GM18867 (cell line): Measurements from ENCODE around the gene TSHZ2.

Source experiments
- ATAC-seq: cut with Tn5 transposase; IDR thresholded peaks from one replicate; pipeline ENCODE4 v1.9.1; 2021; ENCODE audit warnings: mild to moderate bottlenecking, moderate library complexity; ENCODE audit not compliant: unreplicated experiment

The TSHZ2 gene

DNA sequence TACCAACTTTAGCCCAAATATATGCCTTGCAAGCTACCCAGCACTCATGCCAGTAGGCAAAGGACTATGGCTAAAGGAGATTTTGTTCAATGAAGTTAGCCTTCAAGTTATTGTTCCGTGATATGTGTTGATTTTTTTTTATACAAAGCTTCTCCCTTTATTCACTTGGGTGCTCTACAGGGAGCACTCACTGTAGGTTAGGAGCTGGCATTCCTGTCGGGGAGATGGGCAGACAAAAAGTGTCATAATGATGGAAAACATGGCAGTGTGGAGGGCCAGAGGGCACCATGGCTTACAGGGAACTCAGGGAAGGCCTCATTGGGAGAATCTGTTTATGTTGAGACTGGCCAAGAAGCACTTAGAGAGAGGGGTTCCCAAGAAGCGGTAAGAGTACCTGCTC lies 292.4 kb downstream of the TSHZ2 start:
- ATAC-seq, result no peak

DNA sequence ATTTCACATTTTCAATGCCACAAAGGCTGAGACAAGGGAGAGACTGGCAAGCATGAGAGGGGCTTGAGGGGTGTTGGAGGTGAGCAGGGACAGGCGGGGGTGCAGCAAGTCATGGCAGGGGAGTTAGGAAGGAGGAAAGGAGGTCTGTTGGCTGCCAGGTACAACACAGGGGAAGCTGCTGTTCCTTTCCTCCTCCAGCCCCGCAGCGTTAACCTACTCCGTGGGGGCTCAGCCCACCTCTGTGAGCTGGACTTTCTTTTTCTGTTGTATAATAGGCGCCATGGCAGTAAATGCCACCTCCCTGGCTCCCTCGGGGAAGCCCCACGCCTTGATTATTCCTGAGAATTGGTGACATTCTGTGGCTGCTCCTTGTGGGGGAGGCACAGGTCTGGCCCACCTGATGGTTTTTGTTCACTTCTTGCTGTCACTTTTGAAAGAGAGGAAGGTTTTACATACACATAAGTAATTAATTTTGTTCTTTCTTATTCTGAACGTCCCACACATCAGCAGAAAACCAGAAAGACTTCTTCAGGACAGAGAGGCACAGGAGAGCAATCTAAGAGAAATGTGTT lies 293.2 kb downstream of the TSHZ2 start:
- no peak for ATAC-seq

DNA sequence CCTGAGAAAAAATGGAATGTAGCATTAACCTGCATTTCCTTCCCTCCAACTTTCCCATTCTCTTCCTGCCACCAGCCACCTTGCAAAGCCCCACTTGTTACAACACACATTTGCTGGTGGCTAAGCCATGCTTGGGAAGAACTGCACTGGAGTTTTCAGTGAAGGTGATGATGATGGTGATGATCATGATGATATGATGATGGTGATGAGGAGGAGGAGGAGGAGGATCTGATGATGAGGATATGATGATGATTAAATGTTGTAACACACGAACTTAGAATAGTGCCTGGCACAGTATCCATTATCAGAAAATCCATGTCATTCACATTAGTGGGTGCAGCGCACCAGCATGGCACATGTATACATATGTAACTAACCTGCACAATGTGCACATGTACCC lies 297.2 kb downstream of the TSHZ2 start:
- ATAC-seq, result no peak

DNA sequence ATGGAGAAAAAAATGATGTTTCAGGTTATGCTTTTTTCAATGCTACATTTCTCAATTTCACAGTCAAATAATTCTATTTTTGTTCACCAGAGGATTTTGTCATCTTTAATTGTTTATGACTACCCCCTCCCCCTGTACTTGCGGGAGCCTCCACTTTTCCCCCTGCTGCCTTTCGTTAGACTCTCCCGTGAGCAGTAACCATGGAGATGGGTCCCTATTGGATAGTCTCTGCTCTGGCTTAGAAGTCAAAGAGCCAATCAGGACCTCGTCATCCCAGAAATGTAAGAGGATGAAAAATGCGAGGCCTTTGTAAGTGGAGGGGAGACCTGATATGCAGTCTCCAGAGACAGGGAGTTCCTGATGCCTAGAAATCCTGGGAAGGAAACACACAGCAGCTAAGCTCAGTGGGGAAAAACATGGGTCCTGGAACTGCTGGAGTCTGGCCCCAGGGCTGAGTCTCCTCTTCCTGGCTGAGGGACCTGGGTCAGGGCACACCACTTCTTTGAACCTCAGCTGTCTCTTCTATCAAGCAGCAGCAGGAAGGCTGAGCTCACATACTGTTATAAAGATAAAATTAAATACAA lies 298.7 kb downstream of the TSHZ2 start:
- no peak for ATAC-seq

DNA sequence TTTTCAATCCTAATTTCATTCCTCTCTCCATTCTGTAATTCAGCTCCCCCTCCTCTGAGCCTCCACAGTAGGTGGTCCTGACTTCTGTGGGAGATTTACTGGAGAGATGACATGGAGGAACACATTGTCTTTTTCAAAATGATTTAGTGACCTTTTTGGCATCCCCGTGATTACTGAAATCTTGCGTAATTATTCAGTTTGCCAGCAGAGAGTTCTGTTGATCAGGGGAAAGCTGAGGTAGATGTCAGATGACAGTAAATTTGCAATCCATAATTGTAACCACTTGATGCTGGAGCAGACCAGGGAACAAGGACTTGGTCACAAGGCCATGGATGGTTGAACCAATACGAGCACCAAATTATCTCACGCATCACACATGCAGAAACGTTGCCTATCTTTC lies 302.2 kb downstream of the TSHZ2 start:
- ATAC-seq, result no peak

DNA sequence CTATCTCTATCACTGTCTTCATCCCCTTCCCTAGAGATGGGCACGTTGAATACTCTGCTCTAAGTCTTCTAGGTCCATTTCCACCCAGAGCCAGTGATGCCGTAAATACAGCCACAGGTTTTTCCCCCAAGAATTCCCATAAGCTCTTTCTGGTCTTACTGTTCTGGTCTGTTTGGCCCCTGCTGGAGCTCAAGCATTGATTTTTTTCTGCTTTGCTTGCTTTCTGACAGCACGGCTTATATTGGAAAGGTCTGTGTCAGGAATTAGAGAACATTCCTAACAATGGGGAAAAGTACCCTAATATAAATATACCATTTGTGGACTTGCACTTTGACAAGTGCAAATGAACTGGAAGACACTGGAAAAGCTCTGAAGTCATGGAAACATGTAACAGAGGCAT lies 302.6 kb downstream of the TSHZ2 start:
- ATAC-seq, result no peak

DNA sequence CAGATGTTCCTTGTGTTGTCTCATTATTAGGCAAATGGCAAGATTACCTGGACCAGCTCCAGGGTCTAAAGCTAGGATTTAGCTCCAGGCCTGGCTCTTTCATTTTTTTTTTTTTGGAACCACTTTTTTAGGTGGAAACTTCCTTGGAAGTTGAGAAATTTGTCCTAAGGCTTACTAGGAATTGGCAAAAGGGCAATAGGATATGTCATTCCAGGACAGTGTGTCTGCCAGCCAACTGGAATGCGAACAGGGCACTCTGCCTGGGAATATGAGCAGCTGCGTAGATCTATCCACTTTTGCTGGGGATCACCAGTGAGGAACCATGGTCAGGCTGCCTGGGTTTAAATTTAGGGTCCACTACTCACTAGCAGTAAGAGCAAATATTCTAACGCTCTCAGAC lies 304.0 kb downstream of the TSHZ2 start:
- ATAC-seq, result no peak

DNA sequence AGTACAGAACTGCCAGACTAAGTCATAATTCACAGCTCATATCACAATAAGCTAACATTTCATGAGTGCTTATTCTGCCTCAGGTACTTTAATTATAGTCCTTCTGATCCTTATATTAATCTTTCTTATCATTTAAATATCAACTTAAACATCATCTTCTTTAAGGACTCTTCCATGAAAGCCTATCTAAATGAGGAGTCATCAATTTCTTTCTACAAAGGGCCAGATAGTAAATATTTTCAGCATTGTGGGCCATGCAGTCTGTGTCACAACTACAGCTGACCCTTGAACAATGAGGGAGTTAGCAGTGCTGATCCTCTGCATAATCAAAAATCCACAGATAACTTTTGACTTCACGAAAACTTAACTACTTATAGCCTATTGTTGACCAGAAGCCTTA lies 306.4 kb downstream of the TSHZ2 start:
- no peak for ATAC-seq

DNA sequence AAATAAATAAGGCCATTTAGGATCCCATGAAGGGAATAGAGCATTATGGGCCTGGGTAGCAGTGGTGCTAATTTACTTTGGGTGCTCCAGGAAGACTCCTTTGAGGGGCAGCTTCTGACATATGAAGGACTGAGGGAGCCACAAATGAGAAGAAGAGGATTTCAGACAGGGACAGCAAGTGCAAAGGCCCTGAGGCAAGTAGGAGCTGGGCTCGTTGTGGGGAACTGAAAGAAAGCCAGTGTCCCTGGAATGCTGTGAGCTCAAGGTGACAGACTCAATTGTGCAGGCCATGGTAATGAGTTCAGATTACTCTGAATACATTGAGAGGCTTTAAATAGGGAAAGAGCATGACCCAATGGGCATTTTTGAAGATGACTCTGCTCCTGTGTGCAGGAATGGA lies 307.6 kb downstream of the TSHZ2 start:
- ATAC-seq, result no peak

DNA sequence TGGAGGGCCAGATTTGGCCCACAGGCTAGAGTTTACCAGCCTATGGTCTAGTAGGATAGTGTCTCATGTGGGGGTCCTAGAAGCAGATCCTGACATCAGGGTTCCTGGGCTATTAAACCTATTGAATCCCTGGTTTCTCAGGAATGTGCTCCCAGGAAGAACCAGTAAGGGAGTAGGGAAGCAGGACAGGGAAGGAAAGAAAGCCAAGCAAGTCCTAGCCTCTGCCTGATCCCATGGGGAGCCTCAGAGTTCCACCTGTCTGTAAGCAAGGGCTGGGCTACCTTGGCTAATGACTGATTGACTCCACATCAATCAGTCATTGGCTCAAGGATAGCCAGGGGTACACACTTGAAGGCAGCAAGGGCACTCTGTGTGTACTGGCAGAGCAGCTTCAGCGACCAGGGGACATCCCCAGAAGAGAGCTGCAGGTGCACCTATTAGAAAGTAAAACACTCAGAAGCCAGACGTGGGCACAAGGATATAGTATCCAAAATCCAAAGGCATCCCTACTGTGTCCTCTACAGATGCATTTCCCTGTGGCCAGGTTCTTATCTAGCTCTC lies 309.5 kb downstream of the TSHZ2 start:
- no peak for ATAC-seq

DNA sequence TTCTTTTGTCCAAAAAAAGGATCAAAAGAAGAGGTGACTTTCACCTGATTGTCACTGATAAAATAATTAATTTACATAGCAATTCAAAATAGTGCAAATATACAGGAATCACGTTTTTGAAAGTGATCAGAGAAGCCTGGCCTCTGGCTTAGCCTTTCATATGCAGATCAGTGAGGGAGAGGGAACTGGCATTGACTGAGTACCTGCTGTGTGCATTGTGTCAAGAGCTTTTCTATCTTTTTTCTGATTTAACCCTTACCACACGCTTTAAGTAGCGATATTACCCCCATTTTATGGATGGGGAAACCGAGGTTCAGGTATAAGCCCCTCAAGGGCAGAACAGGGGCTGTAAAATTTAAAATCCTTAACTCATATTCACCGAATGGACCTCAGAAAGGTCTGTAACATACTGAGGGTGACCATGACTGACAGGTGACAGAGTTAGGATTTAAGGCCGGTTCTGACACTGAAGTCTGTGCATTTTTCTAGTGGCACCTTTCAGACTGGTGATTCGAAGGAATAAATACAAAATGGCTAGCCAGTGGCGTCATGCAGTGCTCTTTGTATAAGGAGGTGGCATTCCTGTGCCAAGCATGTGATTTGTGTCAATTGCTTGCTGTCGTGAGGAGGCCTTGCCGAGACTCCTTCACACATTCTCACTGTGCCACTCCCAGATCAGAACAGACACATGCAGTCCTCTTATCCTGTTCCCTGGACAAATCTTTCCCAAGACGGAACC lies 310.2 kb downstream of the TSHZ2 start:
- no peak for ATAC-seq

DNA sequence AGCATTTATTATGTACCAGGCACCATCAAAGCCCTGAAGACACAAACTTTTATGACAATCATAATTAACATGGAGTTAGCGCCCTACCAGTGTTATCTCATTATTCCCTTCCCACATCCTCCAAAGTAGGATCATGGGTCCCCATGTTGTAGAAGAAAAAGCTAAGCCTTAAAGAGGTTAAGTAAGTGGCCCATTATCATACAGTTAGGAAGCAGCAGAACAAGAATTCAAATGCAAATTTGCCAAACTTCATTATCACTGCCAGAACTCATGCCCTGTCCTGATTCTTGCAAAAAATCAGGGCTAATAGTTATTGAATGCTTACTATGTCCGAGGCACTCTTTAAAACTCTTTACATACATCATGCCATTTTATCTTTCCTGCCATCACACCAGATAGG lies 310.9 kb downstream of the TSHZ2 start:
- no peak for ATAC-seq

DNA sequence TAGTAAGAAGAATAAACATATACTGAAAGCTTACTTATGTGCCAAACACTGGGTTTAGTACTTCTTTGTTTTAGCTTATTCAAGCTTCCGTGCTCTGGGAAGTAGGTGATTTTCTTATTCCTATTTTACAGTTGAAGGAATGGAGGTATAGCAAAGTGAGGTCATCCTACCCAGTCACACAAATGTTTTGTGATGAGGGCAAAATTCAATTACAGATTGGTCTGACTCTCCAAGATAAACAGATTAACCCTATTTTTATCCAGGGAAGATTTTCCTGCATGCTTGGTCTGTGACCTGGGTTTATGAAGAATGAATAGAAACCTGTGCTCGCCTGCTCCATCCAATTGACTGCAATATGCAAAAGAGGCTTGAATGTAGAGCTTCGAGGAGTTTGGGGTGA lies 311.4 kb downstream of the TSHZ2 start:
- ATAC-seq, result no peak

DNA sequence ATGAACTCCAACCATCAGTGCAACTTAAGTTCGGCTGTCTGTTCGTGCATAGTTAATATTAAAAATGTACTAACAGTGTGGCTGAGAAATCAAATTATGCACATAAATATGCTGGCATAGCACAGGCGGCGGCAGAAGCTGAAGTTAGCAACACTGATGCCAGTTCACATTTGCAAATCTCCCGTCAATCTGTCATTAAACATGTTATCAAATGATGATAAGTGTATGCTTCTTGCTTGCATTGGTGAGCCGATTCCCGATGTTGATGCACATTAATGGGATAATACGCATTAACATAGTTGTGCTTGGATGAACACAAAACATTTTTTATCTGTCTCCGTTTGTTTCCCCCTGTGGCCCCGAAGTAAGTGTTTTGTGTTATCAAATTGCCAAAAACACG lies 312.1 kb downstream of the TSHZ2 start:
- ATAC-seq, result no peak

DNA sequence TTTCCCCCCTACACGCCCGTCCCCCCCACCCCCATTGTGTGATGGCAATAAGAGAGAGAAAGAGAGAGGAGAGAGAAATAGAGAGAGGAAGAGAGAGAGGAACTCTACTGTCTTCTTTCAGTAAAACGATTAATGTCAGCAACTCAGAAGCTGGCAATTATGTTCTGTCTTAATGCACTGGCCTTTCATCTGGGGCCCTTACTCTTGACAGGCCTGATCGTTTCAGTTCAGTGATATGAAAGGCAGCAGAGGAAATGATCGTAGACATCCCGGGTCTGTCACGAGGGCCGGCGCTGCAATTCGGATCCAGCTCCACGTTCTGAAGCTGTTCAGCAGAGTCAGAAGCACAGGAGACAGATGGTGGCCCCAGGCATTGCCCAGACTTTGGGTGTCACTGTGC lies 312.5 kb downstream of the TSHZ2 start:
- no peak for ATAC-seq

DNA sequence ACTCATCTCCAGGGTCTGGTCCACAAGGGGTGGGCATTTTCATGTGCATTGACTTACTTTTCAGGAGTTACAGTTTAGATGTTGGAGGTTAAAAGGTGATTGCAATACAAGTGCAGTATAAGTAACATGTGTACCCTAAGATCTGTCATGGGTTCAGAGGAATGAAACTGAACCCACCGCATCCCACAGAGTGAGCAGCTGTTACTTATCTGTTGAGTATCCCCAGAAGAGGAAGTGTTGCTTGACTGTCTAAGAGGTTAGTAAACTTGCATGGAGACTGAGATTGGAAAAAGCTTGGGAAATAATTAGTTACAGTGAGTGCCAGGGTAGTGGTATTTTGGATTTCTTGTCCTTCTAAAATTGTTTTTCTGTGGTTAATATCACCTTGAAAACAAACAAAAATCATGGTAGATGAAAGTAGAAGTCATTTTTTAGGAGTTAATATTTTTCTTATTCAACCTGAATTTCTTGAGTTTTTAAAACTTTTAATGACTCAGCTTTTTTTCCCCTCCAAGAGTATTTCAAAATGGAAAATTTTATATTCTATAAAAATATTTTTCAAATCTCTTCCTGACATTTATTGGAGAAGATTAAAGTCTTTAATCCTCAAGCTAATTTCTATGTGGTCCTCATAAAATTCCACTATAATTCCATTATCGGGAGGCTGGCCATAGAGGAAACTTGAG lies 315.3 kb downstream of the TSHZ2 start:
- no peak for ATAC-seq

DNA sequence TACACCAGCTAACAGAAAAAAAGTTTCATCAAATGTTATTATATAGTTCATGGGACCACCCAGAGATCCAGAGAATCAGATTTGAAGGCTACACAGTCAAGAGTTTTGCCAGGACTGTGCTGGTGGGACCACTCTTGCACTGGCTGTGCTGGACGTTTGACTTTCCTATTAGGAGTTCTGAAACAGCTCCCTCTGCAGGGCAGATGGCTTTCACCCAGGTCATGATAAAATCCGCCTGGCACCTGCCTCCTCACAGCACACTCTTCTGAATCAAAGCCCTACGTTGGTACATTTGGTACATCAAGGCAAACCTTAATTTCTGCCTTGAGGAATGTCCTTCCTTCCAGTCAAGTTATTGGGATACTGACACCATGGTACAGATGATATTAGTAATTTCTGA lies 319.4 kb downstream of the TSHZ2 start:
- no peak for ATAC-seq

DNA sequence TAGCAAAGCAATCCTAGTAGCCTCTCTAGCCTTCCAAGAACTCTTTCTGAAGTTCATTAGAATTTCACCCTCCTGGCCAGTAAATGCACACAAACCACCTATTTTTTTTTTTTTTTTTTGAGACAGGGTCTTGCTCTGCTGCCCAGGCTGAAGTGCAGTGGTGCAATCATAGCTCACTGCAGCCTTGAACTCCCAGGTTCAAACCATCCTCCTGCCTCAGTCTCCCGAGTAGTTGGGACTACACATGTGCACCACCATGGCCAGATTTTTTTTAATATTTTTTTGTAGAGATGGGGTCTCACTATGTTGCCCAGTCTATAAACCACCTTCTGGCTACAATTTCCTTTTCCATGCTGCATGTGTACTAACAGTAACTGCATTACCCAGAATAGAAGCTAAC lies 320.2 kb downstream of the TSHZ2 start:
- no peak for ATAC-seq

DNA sequence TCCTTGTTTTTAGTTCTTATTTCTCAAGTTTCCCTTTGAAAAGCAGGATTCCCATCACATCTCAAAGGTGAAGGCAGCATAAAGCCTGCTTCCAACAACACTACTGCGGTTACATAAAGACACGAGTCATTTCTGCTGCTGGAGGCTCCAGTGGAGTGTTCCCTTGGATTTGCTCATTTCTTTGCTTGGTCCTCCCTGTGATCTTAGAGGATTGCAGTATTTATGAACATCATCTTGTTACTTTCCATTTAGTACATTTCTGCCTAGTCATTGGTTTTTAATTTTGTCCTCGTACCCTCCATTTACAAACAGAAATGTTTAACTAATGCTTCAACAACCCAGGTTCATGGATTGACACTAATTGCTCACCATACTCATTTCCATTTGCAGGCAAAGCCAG lies 322.6 kb downstream of the TSHZ2 start:
- ATAC-seq, result no peak

DNA sequence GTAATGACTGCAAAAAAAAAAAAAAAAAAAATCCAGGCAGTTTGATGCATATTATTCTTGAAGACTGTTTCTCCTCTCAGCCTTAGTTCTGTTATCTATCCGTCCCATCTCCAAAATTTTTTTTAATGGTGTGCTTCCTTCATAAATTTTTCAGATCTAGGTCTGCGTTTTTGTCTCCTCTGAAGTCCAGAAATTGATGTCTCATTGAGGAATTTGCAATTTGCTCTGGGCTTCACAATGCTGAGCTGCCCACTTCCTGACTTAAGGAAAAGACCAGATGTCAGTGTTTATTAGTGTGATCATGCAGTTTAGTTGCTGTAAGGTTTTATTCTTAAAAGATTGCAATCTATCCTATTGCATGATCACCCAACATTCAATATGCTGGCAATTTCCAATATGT lies 323.9 kb downstream of the TSHZ2 start:
- ATAC-seq, result no peak

DNA sequence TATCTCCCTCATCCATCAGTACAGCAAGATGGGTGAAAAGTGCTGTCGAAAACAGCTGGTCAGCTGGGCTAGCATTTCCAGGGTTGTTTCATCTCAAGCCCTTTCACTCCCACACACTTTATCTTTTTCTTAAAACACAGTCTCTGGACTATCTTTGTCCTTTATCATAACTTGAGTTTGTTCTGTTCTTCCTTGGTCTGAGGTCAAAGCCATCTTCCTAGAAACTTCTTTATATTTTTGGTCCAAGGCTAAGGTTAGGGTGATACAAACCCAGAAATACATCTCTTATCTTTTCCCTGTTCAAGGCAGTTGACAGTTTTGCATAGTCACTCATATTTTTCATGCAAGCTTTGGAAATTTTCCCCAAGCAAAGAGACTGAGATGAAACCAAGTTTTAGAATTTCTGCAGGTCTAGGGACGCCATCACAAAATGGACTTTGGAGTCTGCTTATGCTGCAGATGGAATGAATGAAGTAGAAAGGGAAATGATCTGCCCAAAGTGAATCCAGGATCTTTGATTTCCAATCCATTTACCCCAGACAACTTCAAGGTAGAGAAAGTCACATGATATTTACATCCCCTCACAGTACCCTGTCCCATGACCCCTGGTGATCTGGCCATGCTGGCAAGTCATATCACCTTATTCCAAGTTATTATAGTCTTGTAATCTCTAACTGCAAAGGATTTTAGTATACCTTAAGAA lies 324.4 kb downstream of the TSHZ2 start:
- no peak for ATAC-seq
